ENCODE results near the gene IL1RAPL2. TPM values are rescaled to one million over a fixed set of nuclear protein-coding genes. Genes with fewer than 3 reads are reported as not detected.
"Not testable (repeated sequence)": the region's sequence is repeated elsewhere in the genome, so short reads cannot be mapped to it uniquely, and the experiment has no call there.

IL1RAPL2 gene
- polyA plus RNA-seq, 1 of the 3 experiments (the other 2 are of a cell fraction), result 0.13 TPM

DNA sequence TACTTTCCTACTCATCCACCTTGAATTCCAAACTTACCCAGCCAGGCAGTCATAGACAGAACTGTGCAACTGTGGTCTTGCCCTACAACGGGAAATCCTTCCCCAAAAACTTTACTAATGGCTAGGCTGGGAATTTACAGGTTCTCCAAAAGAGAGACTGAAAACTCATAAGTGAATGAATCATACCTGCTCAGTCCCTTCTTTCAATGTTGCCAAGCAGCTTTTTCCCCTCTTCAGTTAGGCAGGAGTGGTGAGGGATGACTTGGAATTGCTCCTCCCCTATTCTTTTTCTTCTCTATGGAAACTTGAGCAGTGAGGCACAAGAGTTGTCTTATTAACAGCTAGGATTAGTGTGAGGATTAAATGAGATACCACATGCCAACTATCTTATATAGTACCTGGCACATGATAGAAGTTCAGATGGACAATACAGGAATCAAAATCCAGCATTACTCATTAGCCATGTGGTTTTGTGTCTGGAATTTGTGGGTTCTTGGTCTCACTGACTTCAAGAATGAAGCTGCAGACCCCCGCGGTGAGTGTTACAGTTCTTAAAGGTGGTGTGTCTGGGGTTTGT is 548.6 kb downstream of the IL1RAPL2 start:
- no peak overlapping the region for H3K4me3 ChIP-seq (ENCODE audit: low read depth in 2 of 2, low read length in 1 of 2)
- H2AFZ ChIP-seq (ENCODE audit: low read depth), result no peak overlapping the region
- no peak for TF ChIP-seq ELF1 (IDR thresholded peaks at IDR 0.05)
- TF ChIP-seq USF2 (IDR thresholded peaks at IDR 0.05; ENCODE audit: borderline replicate concordance, low read depth, low read length), result no peak
- TF ChIP-seq NFIC (IDR thresholded peaks at IDR 0.05; ENCODE audit: borderline replicate concordance), result no peak
- no peak for TF ChIP-seq TCF12 (IDR thresholded peaks at IDR 0.05)
- TF ChIP-seq EZH2phosphoT487 (IDR thresholded peaks at IDR 0.05; ENCODE audit: borderline replicate concordance, low read depth), result no peak
- TF ChIP-seq PBX3 (IDR thresholded peaks at IDR 0.05), result no peak
- no peak for TF ChIP-seq YY1 (IDR thresholded peaks at IDR 0.05; ENCODE audit: low read depth)
- TF ChIP-seq, protein P1, sequence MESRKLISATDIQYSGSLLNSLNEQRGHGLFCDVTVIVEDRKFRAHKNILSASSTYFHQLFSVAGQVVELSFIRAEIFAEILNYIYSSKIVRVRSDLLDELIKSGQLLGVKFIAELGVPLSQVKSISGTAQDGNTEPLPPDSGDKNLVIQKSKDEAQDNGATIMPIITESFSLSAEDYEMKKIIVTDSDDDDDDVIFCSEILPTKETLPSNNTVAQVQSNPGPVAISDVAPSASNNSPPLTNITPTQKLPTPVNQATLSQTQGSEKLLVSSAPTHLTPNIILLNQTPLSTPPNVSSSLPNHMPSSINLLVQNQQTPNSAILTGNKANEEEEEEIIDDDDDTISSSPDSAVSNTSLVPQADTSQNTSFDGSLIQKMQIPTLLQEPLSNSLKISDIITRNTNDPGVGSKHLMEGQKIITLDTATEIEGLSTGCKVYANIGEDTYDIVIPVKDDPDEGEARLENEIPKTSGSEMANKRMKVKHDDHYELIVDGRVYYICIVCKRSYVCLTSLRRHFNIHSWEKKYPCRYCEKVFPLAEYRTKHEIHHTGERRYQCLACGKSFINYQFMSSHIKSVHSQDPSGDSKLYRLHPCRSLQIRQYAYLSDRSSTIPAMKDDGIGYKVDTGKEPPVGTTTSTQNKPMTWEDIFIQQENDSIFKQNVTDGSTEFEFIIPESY (IDR thresholded peaks at IDR 0.05; ENCODE audit: borderline replicate concordance, low read depth), result no peak
- TF ChIP-seq, protein P2, sequence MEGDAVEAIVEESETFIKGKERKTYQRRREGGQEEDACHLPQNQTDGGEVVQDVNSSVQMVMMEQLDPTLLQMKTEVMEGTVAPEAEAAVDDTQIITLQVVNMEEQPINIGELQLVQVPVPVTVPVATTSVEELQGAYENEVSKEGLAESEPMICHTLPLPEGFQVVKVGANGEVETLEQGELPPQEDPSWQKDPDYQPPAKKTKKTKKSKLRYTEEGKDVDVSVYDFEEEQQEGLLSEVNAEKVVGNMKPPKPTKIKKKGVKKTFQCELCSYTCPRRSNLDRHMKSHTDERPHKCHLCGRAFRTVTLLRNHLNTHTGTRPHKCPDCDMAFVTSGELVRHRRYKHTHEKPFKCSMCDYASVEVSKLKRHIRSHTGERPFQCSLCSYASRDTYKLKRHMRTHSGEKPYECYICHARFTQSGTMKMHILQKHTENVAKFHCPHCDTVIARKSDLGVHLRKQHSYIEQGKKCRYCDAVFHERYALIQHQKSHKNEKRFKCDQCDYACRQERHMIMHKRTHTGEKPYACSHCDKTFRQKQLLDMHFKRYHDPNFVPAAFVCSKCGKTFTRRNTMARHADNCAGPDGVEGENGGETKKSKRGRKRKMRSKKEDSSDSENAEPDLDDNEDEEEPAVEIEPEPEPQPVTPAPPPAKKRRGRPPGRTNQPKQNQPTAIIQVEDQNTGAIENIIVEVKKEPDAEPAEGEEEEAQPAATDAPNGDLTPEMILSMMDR (IDR thresholded peaks at IDR 0.05), result no peak
- no peak for TF ChIP-seq REST (IDR thresholded peaks at IDR 0.05; ENCODE audit: low read depth, low read length)
- TF ChIP-seq SMC3 (IDR thresholded peaks at IDR 0.05; ENCODE audit: low read depth, low read length), result no peak
- no peak for TF ChIP-seq POLR2AphosphoS5 (IDR thresholded peaks at IDR 0.05; ENCODE audit: low read depth, low read length)
- no peak for TF ChIP-seq TAF1 (IDR thresholded peaks at IDR 0.05; ENCODE audit: borderline replicate concordance, low read depth, low read length)
- no peak for TF ChIP-seq RCOR1 (IDR thresholded peaks at IDR 0.05; ENCODE audit: low read length)
- TF ChIP-seq SIN3A (IDR thresholded peaks at IDR 0.05; ENCODE audit: borderline replicate concordance, low read depth, low read length), result no peak
- TF ChIP-seq FOSL2 (IDR thresholded peaks at IDR 0.05; ENCODE audit: borderline replicate concordance, low read depth), result no peak
- no peak for TF ChIP-seq FOXJ3 (CRISPR knock-in tag; IDR thresholded peaks at IDR 0.05)
- DNase-seq, result no peak
- ChIA-PET CTCF (no interaction called here), POLR2A (no interaction called here)
- H3K79me2 ChIP-seq (ENCODE audit: insufficient read depth), result no peaks in the 10 kb centered on the region
- peaks cover 4% of the 10 kb centered on the region for H3F3A ChIP-seq (replicated peaks; ENCODE audit: insufficient read depth)
- 3% methylated on average over 3 of the region's 3 CpGs for WGBS (ENCODE audit: low lambda C conversion rate)
- no peaks in the 10 kb centered on the region for H3K27me3 ChIP-seq (ENCODE audit: insufficient read depth)
- no peaks in the 10 kb centered on the region for H3K4me1 ChIP-seq (ENCODE audit: control insufficient read depth in 1 of 2, insufficient read depth in 2 of 2, low read depth in 1 of 2, low read length in 1 of 2)
- no peaks in the 10 kb centered on the region for H3K9me2 ChIP-seq
- no peaks in the 10 kb centered on the region for H3K9me3 ChIP-seq
- H4K20me1 ChIP-seq (ENCODE audit: insufficient read depth), result no peaks in the 10 kb centered on the region
- H3K36me3 ChIP-seq (replicated peaks in 1 of 2; ENCODE audit: control insufficient read depth in 1 of 2, insufficient read depth in 2 of 2, low read length in 1 of 2), result no peaks in the 10 kb centered on the region
- no peak overlapping the region for H3K27ac ChIP-seq (ENCODE audit: low read depth in 2 of 2, low read length in 1 of 2)
- H3K9ac ChIP-seq, result no peak overlapping the region
- H3K4me2 ChIP-seq, result no peak overlapping the region

DNA sequence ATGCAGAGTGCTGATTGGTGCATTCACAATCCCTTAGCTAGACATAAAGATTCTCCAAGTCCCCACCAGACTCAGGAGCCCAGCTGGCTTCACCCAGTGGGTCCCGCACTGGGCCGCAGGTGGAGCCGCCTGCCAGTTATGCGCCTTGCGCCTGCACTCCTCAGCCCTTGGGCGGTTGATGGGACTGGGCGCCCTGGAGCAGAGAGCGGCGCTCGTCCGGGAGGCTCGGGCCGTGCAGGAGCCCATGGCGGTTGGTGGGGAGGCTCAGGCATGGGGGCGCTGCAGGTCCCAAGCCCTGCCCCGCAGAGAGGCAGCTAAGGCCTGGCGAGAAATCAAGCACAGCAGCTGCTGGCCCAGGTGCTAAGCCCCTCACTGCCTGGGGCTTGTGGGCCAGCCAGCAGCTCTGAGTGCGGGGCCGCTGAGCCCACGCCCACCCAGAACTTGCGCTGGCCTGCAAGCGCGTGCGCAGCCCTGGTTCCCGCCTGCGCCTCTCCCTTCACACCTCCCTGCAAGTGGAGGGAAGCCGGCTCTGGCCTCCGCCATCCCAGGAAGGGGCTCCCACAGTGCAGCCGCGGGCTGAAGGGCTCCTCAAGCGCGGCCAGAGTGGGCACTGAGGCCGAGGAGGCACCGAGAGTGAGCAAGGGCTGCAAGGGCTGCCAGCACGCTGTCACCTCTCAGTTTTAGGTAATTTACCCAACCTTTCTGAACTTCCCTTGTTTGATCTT is 549.8 kb downstream of the IL1RAPL2 start:
- H3K4me3 ChIP-seq (ENCODE audit: low read depth in 2 of 2, low read length in 1 of 2); H3K4me2 ChIP-seq; H3K4me1 ChIP-seq (ENCODE audit: control insufficient read depth in 1 of 2, insufficient read depth in 2 of 2, low read depth in 1 of 2, low read length in 1 of 2); H3K9me2 ChIP-seq; H3K9ac ChIP-seq; H4K20me1 ChIP-seq (ENCODE audit: insufficient read depth); H3K36me3 ChIP-seq (replicated peaks in 1 of 2; ENCODE audit: control insufficient read depth in 1 of 2, insufficient read depth in 2 of 2, low read length in 1 of 2); POLR2A ChIA-PET; DNase-seq; H3F3A ChIP-seq (replicated peaks; ENCODE audit: insufficient read depth); H3K27me3 ChIP-seq (ENCODE audit: insufficient read depth); CTCF ChIA-PET; H3K79me2 ChIP-seq (ENCODE audit: insufficient read depth); H3K9me3 ChIP-seq: not testable (repeated sequence)
- peak overlapping the region; percentile 40; the same call in 1 of the 2 replicates for H2AFZ ChIP-seq (ENCODE audit: low read depth)
- H3K27ac ChIP-seq (ENCODE audit: low read depth in 2 of 2, low read length in 1 of 2), result peak overlapping the region in 1 of 2 experiments; percentile 3; a peak in 1 of 4 replicates
- WGBS (ENCODE audit: low lambda C conversion rate), result 16% methylated on average over 3 of the region's 35 CpGs

Measured in SK-N-SH (cell line).